GM19351 (cell line): Measurements from ENCODE around the gene LARGE2.

Source experiments
- ATAC-seq: cut with Tn5 transposase; IDR thresholded peaks from one replicate; pipeline ENCODE4 v1.9.1; 2021; ENCODE audit warnings: mild to moderate bottlenecking, moderate library complexity; ENCODE audit not compliant: unreplicated experiment

The LARGE2 gene

GRCh38 chr11:45948356-45948755, 25.9 kb downstream of the LARGE2 start:
- no peak for ATAC-seq

GRCh38 chr11:45949992-45950407, 27.5 kb downstream of the LARGE2 start:
- no peak for ATAC-seq

GRCh38 chr11:45959851-45960250, 37.4 kb downstream of the LARGE2 start:
- ATAC-seq = no peak

GRCh38 chr11:45960387-45961095, 38.1 kb downstream of the LARGE2 start:
- no peak for ATAC-seq

GRCh38 chr11:45961751-45962240, 39.3 kb downstream of the LARGE2 start:
- no peak for ATAC-seq

GRCh38 chr11:45964911-45965389, 42.5 kb downstream of the LARGE2 start:
- peak; percentile 75 for ATAC-seq

- ATAC-seq = no peak
Measured at GRCh38 chr11:45967506-45967905, 45.0 kb downstream of the LARGE2 start.

- ATAC-seq = no peak
Measured at GRCh38 chr11:45968901-45969300, 46.4 kb downstream of the LARGE2 start.

GRCh38 chr11:45973601-45974000, 51.1 kb downstream of the LARGE2 start:
- no peak for ATAC-seq

- ATAC-seq = no peak
Measured at GRCh38 chr11:45974806-45975205, 52.4 kb downstream of the LARGE2 start.
